ENCODE data around the gene LRRK2.

LRRK2 gene

DNA sequence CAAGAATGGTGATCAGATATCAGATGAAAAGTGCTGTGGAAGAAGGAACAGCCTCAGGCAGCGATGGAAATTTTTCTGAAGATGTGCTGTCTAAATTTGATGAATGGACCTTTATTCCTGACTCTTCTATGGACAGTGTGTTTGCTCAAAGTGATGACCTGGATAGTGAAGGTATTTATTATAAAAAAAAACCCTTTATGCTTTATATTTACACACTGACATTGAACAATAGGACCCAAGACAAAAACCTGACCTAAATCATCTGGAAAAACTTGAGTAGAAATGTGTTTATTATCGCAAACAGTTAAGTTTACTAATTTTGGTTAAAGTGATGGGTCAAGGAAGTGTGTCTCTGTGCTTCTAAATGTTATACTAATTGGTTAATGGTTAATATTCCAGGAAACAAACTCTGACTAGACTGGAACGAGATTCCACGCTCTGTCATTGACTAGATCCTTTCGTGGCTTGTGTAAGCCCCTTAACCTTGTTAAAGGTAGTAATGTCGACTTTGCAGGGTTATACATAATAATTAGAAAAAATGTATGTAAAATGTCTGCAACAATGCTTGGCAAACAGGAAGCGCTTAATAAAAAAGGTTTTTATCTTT lies 62.7 kb downstream of the LRRK2 start:
- Histone ChIP-seq H3K4me2 (ENCODE audit: low read length) (no peak overlapping the region), H3K27ac (ENCODE audit: low read length) (no peak overlapping the region), H3K9me3 (ENCODE audit: insufficient read depth, low read length) (no peaks in the 10 kb centered on the region), H3K4me1 (ENCODE audit: low read length) (no peaks in the 10 kb centered on the region), H3K79me2 (ENCODE audit: low read length) (no peaks in the 10 kb centered on the region), H3K36me3 (replicated peaks; ENCODE audit: low read depth, low read length) (peaks cover 5% of the 10 kb centered on the region), H3K9ac (ENCODE audit: low read length) (no peak overlapping the region), H3K4me3 (ENCODE audit: low read length) (no peak overlapping the region), H3K27me3 (ENCODE audit: low read depth, low read length) (no peaks in the 10 kb centered on the region), H2AFZ (ENCODE audit: low read depth, low read length) (no peak overlapping the region), H4K20me1 (ENCODE audit: insufficient read depth, low read length) (no peaks in the 10 kb centered on the region)
- TF ChIP-seq EZH2phosphoT487 (IDR thresholded peaks at IDR 0.05; ENCODE audit: low read depth): no peak
- TF ChIP-seq CTCF (IDR thresholded peaks at IDR 0.05; ENCODE audit: low read depth, low read length): no peak

DNA sequence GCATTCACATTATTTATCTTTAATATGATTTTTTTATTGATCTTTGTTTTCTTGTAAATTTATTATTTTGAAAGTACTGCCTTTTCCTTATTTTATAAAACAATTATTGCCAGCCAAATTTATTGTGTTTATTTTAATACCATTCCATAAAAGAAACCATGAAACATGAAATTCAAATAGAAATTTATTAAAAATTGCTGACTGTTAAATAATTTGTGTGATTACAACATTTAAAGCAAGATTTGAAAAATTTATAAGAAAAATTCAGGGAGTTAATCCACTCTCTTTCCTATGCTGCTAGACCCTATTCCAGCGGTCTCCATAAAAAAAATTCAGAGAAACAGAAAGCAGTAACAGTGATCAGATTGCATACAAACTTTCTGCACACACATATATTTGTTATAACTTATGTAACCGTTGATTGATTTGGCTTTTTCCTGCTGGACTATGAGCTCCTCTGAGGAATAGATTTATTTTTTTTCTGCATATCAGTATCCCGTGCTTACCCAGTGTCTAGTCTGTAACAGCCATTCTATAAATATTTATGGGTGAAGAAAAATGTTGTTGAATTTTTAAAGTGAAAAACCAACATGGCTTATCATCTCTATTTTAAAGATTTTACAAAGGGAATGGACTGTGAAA lies 68.1 kb downstream of the LRRK2 start:
- Histone ChIP-seq H3K4me2 (ENCODE audit: low read length) (no peak overlapping the region), H3K4me1 (ENCODE audit: low read length) (no peaks in the 10 kb centered on the region), H3K79me2 (ENCODE audit: low read length) (no peaks in the 10 kb centered on the region), H3K27ac (ENCODE audit: low read length) (no peak overlapping the region), H3K9ac (ENCODE audit: low read length) (no peak overlapping the region), H3K4me3 (ENCODE audit: low read length) (no peak overlapping the region), H4K20me1 (ENCODE audit: insufficient read depth, low read length) (no peaks in the 10 kb centered on the region), H3K9me3 (ENCODE audit: insufficient read depth, low read length) (no peaks in the 10 kb centered on the region), H3K27me3 (ENCODE audit: low read depth, low read length) (no peaks in the 10 kb centered on the region), H2AFZ (ENCODE audit: low read depth, low read length) (no peak overlapping the region), H3K36me3 (replicated peaks; ENCODE audit: low read depth, low read length) (peaks cover 5% of the 10 kb centered on the region)
- TF ChIP-seq EZH2phosphoT487 (IDR thresholded peaks at IDR 0.05; ENCODE audit: low read depth) (no peak), CTCF (IDR thresholded peaks at IDR 0.05; ENCODE audit: low read depth, low read length) (no peak)

DNA sequence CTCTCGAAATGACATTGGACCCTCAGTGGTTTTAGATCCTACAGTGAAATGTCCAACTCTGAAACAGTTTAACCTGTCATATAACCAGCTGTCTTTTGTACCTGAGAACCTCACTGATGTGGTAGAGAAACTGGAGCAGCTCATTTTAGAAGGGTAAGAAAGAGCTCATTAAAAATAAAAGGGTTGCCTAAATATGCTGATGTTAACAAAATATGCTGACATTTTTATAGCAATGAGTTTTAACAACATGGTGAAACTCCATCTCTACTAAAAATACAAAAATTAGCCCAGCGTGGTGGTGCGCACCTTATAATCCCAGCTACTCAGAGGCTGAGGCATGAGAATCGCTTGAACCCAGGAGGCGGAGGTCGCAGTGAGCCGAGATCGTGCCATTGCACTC lies 73.5 kb downstream of the LRRK2 start:
- no peak overlapping the region for H3K9ac ChIP-seq (ENCODE audit: low read length)
- no peaks in the 10 kb centered on the region for H3K9me3 ChIP-seq (ENCODE audit: insufficient read depth, low read length)
- H2AFZ ChIP-seq (ENCODE audit: low read depth, low read length): no peak overlapping the region
- no peaks in the 10 kb centered on the region for H3K36me3 ChIP-seq (replicated peaks; ENCODE audit: low read depth, low read length)
- H3K27ac ChIP-seq (ENCODE audit: low read length): no peak overlapping the region
- H3K27me3 ChIP-seq (ENCODE audit: low read depth, low read length): no peaks in the 10 kb centered on the region
- no peaks in the 10 kb centered on the region for H3K79me2 ChIP-seq (ENCODE audit: low read length)
- H3K4me3 ChIP-seq (ENCODE audit: low read length): no peak overlapping the region
- no peaks in the 10 kb centered on the region for H3K4me1 ChIP-seq (ENCODE audit: low read length)
- TF ChIP-seq EZH2phosphoT487 (IDR thresholded peaks at IDR 0.05; ENCODE audit: low read depth) (no peak), CTCF (IDR thresholded peaks at IDR 0.05; ENCODE audit: low read depth, low read length) (no peak)
- H3K4me2 ChIP-seq (ENCODE audit: low read length): no peak overlapping the region
- no peaks in the 10 kb centered on the region for H4K20me1 ChIP-seq (ENCODE audit: insufficient read depth, low read length)

DNA sequence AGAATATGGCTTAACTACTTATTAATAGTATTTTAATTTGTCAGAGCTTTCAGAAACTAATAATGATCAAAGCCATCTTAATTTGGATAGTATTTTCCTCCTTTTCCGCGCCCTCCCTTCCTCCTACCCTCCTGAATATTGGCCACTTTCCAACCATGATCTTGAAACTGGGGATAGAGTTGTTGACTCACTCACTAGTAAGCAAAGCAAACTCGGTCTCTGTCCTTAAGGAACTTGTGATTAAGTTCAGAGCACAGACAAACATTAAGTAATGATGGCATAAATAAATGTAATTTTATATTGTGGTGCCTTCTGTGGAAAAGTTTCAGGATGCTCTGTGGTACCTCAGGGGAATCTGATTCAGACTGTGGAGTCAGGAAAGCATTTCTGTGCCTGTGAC lies 75.7 kb downstream of the LRRK2 start:
- TF ChIP-seq EZH2phosphoT487 (IDR thresholded peaks at IDR 0.05; ENCODE audit: low read depth): no peak
- H3K4me2 ChIP-seq (ENCODE audit: low read length): no peak overlapping the region
- no peaks in the 10 kb centered on the region for H3K9me3 ChIP-seq (ENCODE audit: insufficient read depth, low read length)
- no peak overlapping the region for H3K9ac ChIP-seq (ENCODE audit: low read length)
- no peak overlapping the region for H3K27ac ChIP-seq (ENCODE audit: low read length)
- no peak overlapping the region for H3K4me3 ChIP-seq (ENCODE audit: low read length)
- H4K20me1 ChIP-seq (ENCODE audit: insufficient read depth, low read length): no peaks in the 10 kb centered on the region
- no peaks in the 10 kb centered on the region for H3K36me3 ChIP-seq (replicated peaks; ENCODE audit: low read depth, low read length)
- H3K4me1 ChIP-seq (ENCODE audit: low read length): no peaks in the 10 kb centered on the region
- no peaks in the 10 kb centered on the region for H3K79me2 ChIP-seq (ENCODE audit: low read length)
- no peak overlapping the region for H2AFZ ChIP-seq (ENCODE audit: low read depth, low read length)
- no peaks in the 10 kb centered on the region for H3K27me3 ChIP-seq (ENCODE audit: low read depth, low read length)
